Measurements from ENCODE around the gene NCK1. TPM values are rescaled to one million over a fixed set of nuclear protein-coding genes. Genes with fewer than 3 reads are reported as not detected.

The NCK1 gene
- total and polyA plus RNA-seq, 2 of the 13 experiments (the other 11 are each of a cell fraction or from before 2014, with no cell fraction given): 14.7 to 30.4 TPM

DNA sequence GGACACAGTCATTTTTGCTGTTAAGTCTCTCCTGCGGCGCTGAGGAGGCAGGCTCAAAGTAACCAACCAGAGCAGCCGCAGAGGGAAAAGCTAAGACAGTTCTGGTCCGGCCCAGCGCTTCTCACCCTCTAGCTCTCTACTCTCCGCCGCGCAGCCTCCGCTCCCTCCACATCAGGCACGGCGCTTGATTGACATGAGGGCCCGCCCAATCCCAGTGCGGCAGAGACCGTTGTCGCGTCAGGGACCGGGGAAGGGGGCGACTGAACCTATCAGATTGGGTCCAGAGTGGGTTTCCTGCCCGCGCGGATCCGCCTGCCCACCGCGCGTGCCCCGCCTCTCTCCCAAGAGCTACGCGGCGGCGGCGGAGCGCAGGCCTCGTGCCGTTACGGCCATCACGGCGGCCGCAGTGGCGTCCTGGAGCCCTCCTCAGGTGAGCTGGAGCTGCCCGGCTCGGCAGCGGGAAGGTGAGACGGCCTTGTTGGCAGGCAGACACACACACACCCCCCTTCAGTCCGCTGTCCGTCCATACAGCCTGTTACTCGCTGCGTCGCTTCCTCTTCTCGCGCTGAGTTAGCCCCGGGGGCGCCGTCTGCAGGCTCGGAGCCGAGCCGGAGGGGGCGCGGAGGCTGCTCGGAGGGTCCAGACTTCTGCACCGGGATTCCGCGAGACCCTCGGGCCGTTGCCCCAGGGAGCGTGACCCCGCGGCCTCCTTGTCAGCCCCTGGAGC lies at the start of gene NCK1 (continued):
- TF ChIP-seq RBM39 (IDR thresholded peaks at IDR 0.05; ENCODE audit: low read depth, low read length, poor library complexity, severe bottlenecking) (peak; percentile 94), ZBTB42 (CRISPR knock-in tag; IDR thresholded peaks at IDR 0.05) (peak; percentile 54; the same call in 1 of the 2 replicates), ARNTL (CRISPR knock-in tag; IDR thresholded peaks at IDR 0.05) (peak; percentile 76), KLF9 (CRISPR knock-in tag; IDR thresholded peaks at IDR 0.05; ENCODE audit: low read depth) (no peak), TMF1 (CRISPR knock-in tag; IDR thresholded peaks at IDR 0.05; ENCODE audit: low read depth) (peak; percentile 93), ZNF768 (CRISPR knock-in tag; IDR thresholded peaks at IDR 0.05) (peak; percentile 75; the same call in 1 of the 2 replicates), ZZZ3 (CRISPR knock-in tag; IDR thresholded peaks at IDR 0.05; ENCODE audit: borderline replicate concordance) (peak; percentile 87; the same call in 1 of the 2 replicates), ZFP82 (CRISPR knock-in tag; IDR thresholded peaks at IDR 0.05; ENCODE audit: borderline replicate concordance) (peak; percentile 86), CBX2 (IDR thresholded peaks at IDR 0.05; ENCODE audit: low read depth, low read length) (no peak), CBX2 (CRISPR knock-in tag; IDR thresholded peaks at IDR 0.05; ENCODE audit: low read depth) (0 out of 2 replicates have a peak, but pooled peaks have one; percentile 50), ZNF589 (CRISPR knock-in tag; conservative IDR thresholded peaks at IDR 0.05) (0 out of 2 replicates have a peak, but pooled peaks have one; percentile 57), ZNF296 (CRISPR knock-in tag; conservative IDR thresholded peaks at IDR 0.05) (0 out of 2 replicates have a peak, but pooled peaks have one; percentile 63), HOXD1 (CRISPR knock-in tag; IDR thresholded peaks at IDR 0.05) (peak; percentile 55)
- TF ChIP-seq, protein P1, sequence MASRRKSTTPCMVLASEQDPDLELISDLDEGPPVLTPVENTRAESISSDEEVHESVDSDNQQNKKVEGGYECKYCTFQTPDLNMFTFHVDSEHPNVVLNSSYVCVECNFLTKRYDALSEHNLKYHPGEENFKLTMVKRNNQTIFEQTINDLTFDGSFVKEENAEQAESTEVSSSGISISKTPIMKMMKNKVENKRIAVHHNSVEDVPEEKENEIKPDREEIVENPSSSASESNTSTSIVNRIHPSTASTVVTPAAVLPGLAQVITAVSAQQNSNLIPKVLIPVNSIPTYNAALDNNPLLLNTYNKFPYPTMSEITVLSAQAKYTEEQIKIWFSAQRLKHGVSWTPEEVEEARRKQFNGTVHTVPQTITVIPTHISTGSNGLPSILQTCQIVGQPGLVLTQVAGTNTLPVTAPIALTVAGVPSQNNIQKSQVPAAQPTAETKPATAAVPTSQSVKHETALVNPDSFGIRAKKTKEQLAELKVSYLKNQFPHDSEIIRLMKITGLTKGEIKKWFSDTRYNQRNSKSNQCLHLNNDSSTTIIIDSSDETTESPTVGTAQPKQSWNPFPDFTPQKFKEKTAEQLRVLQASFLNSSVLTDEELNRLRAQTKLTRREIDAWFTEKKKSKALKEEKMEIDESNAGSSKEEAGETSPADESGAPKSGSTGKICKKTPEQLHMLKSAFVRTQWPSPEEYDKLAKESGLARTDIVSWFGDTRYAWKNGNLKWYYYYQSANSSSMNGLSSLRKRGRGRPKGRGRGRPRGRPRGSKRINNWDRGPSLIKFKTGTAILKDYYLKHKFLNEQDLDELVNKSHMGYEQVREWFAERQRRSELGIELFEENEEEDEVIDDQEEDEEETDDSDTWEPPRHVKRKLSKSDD (CRISPR knock-in tag; IDR thresholded peaks at IDR 0.05; ENCODE audit: low read depth): peak; percentile 82; the same call in 1 of the 2 replicates
- TF ChIP-seq, protein P2, sequence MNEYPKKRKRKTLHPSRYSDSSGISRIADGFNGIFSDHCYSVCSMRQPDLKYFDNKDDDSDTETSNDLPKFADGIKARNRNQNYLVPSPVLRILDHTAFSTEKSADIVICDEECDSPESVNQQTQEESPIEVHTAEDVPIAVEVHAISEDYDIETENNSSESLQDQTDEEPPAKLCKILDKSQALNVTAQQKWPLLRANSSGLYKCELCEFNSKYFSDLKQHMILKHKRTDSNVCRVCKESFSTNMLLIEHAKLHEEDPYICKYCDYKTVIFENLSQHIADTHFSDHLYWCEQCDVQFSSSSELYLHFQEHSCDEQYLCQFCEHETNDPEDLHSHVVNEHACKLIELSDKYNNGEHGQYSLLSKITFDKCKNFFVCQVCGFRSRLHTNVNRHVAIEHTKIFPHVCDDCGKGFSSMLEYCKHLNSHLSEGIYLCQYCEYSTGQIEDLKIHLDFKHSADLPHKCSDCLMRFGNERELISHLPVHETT (CRISPR knock-in tag; conservative IDR thresholded peaks at IDR 0.05): peak; percentile 54; the same call in 1 of the 2 replicates
- TF ChIP-seq, protein P3, sequence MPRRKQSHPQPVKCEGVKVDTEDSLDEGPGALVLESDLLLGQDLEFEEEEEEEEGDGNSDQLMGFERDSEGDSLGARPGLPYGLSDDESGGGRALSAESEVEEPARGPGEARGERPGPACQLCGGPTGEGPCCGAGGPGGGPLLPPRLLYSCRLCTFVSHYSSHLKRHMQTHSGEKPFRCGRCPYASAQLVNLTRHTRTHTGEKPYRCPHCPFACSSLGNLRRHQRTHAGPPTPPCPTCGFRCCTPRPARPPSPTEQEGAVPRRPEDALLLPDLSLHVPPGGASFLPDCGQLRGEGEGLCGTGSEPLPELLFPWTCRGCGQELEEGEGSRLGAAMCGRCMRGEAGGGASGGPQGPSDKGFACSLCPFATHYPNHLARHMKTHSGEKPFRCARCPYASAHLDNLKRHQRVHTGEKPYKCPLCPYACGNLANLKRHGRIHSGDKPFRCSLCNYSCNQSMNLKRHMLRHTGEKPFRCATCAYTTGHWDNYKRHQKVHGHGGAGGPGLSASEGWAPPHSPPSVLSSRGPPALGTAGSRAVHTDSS (CRISPR knock-in tag; conservative IDR thresholded peaks at IDR 0.05): no peak
- TF ChIP-seq, protein P4, sequence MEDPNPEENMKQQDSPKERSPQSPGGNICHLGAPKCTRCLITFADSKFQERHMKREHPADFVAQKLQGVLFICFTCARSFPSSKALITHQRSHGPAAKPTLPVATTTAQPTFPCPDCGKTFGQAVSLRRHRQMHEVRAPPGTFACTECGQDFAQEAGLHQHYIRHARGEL (CRISPR knock-in tag; IDR thresholded peaks at IDR 0.05): no peak; the same call in 1 of the 2 replicates
- TF ChIP-seq, protein P5, sequence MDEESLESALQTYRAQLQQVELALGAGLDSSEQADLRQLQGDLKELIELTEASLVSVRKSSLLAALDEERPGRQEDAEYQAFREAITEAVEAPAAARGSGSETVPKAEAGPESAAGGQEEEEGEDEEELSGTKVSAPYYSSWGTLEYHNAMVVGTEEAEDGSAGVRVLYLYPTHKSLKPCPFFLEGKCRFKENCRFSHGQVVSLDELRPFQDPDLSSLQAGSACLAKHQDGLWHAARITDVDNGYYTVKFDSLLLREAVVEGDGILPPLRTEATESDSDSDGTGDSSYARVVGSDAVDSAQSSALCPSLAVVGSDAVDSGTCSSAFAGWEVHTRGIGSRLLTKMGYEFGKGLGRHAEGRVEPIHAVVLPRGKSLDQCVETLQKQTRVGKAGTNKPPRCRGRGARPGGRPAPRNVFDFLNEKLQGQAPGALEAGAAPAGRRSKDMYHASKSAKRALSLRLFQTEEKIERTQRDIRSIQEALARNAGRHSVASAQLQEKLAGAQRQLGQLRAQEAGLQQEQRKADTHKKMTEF (CRISPR knock-in tag; IDR thresholded peaks at IDR 0.05): peak; percentile 94
- TF ChIP-seq, protein P6, sequence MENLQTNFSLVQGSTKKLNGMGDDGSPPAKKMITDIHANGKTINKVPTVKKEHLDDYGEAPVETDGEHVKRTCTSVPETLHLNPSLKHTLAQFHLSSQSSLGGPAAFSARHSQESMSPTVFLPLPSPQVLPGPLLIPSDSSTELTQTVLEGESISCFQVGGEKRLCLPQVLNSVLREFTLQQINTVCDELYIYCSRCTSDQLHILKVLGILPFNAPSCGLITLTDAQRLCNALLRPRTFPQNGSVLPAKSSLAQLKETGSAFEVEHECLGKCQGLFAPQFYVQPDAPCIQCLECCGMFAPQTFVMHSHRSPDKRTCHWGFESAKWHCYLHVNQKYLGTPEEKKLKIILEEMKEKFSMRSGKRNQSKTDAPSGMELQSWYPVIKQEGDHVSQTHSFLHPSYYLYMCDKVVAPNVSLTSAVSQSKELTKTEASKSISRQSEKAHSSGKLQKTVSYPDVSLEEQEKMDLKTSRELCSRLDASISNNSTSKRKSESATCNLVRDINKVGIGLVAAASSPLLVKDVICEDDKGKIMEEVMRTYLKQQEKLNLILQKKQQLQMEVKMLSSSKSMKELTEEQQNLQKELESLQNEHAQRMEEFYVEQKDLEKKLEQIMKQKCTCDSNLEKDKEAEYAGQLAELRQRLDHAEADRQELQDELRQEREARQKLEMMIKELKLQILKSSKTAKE (CRISPR knock-in tag; IDR thresholded peaks at IDR 0.05; ENCODE audit: borderline replicate concordance): peak; percentile 77
